Heart left ventricle (tissue), 16 donors: ENCODE measurements around the gene ARMC2. TPM values are rescaled to one million over a fixed set of nuclear protein-coding genes. Genes with fewer than 3 reads are reported as not detected.

Experiments used
- ATAC-seq, 4 donors: fragments of 200-7000 bp; cut with Tn5 transposase; one replicate each; pipeline ENCODE4 v1.9.1; 2020 to 2022; ENCODE audit warnings: moderate library complexity in 4 of 4, mild to moderate bottlenecking in 3 of 4, moderate number of reproducible peaks in 1 of 4
- DNase-seq, 5 donors: peaks; one replicate each; pipeline ENCODE4 v3.0.0-alpha.2; 2020
- H3K27ac ChIP-seq, 12 donors: fragments of 200-600 bp; sonication (generic) in 4 of 12; one replicate each; pipeline versions ENCODE4 v1.5.0 to v1.8.0; 2016 to 2022; ENCODE audit warnings: mild to moderate bottlenecking in 2 of 12
- H3K27me3 ChIP-seq, 9 donors: fragments of 200-600 bp; sonication (generic) in 2 of 9; one replicate each; pipeline versions ENCODE4 v1.5.1 to v1.8.0; 2016 to 2022; ENCODE audit warnings: mild to moderate bottlenecking in 3 of 9
- H3K36me3 ChIP-seq, 9 donors: fragments of 200-600 bp; sonication (generic) in 2 of 9; one replicate each; pipeline versions ENCODE4 v1.5.0 to v1.8.0; 2018 to 2022; ENCODE audit warnings: mild to moderate bottlenecking in 2 of 9
- H3K4me1 ChIP-seq, 12 donors: fragments of 200-600 bp; sonication (generic) in 4 of 12; one replicate each; pipeline versions ENCODE4 v1.5.0 to v1.8.0; 2016 to 2022; ENCODE audit warnings: mild to moderate bottlenecking in 3 of 12
- H3K4me3 ChIP-seq, 12 donors: fragments of 200-600 bp; sonication (generic) in 4 of 12; one replicate each; pipeline versions ENCODE4 v1.5.0 to v1.8.0; 2017 to 2022; ENCODE audit warnings: mild to moderate bottlenecking in 9 of 12, moderate library complexity in 4 of 12
- H3K9me3 ChIP-seq, 12 donors: fragments of 200-600 bp; sonication (generic) in 4 of 12; one replicate each; pipeline versions ENCODE4 v1.5.0 to v1.8.0; 2016 to 2022; ENCODE audit warnings: mild to moderate bottlenecking in 1 of 12
- CTCF ChIP-seq, 12 donors: fragments of 200-600 bp; sonication (generic) in 4 of 12; IDR thresholded peaks; one replicate each; pipeline versions ENCODE4 v1.5.0 to v1.8.0; 2018 to 2022; ENCODE audit warnings: antibody characterized with exemption in 12 of 12, mild to moderate bottlenecking in 5 of 12
- POLR2A ChIP-seq, 2 donors: fragments of 450-650 bp; IDR thresholded peaks; one replicate each; pipeline ENCODE4 v1.6.1; 2017; ENCODE audit warnings: antibody characterized with exemption in 2 of 2, mild to moderate bottlenecking in 2 of 2, moderate library complexity in 2 of 2
- WGBS, 4 donors: extraction: QIAGEN DNeasy Blood & Tissue Kit in 2 of 4; methylation state at CpG; one replicate each; pipeline versions ENCODE4 v1.1.5 to v1.1.7; 2013 to 2018; 5-methylcytosine and 5-hydroxymethylcytosine counted together
- intact Hi-C, 10 donors: fragments of 100-400 bp; cut with DNase I; formaldehyde crosslinking; loops; one replicate each; pipeline versions ENCODE4 v1.11.1 to v1.14.2; 2022
- polyA plus RNA-seq, 2 donors: library from polyadenylated mRNA; stranded (reverse); fragments of 200-250 nt; gene quantifications; one replicate each; pipeline ENCODE4 v1.2.3, GENCODE V29; 2013
- total RNA-seq, 9 donors: library from RNA; depleted of rRNA in 2 of 9; stranded (reverse); fragments of >200 nt in 2 of 9; fragmentation: NEBNext Ultra II Directional in 3 of 9; extraction: Animal tissue kit (Norgen Biotek cat#: 25700) in 3 of 9; gene quantifications; one replicate each; pipeline versions ENCODE4 v1.1.0 to v1.2.4, GENCODE V29; 2016 to 2023
- donor health status: ischemic (EF 13 %, LVEDD 7.1; RV severe dilation, severe dysfunction).
- donor health status: healthy with polysubstance abuse.
- donor health status: DM: no; HTN: yes; CAD: no.
- donor health status: DM: no; HTN: no; CAD: no.
- donor health status: ischemic (EF 25% LVEDD 6.9; RV normal size, moderate dysfunction).
- donor health status: ischemic (EF 25% LVEDD 5.7; RV mildly dilated, moderate dysfunction).
- donor health status: healthy.
- donor health status: DM: yes; HTN: yes; CAD: no.
- donor health status: ischemic (EF 35%, LVEDD 5.7; RV mildly dilated, moderate dysfunction).
- donor health status: nonischemic (EF 11% LVEDD 7.7; RV severe dilation, severe dysfunction).
- donor health status: DM: yes; HTN: yes; CAD: no.
- donor health status: PGD.
- donor health status: ischemic (EF 29% LVEDD 5.4; RV normal size, mild dysfunction).
- donor health status: nonischemic (EF 23%, LVEDD 6.1; RV moderate dilation, normal function).

Gene ARMC2
- total and polyA plus RNA-seq, 11 donors: 3.1 to 18.0 (median 9.2) TPM

- intact Hi-C loops: loop anchor here in 1 of 10 donors (5.0 kb wide), 1 partner anchor 98 kb away; no protein-coding TSS in a partner anchor
- peaks cover 0 to 41% (median 7%) of the 10 kb centered on the region in 12 donors for H3K4me1 ChIP-seq
- no peak for ATAC-seq
- no peaks in the 10 kb centered on the region for H3K27me3 ChIP-seq
- no peak overlapping the region for H3K4me3 ChIP-seq
- DNase-seq: no peak
- peaks cover 0 to 100% (median 99%) of the 10 kb centered on the region in 9 donors for H3K36me3 ChIP-seq
- no peak overlapping the region for H3K27ac ChIP-seq
- no peaks in the 10 kb centered on the region for H3K9me3 ChIP-seq
- TF ChIP-seq CTCF (IDR thresholded peaks at IDR 0.05) (no peak), POLR2A (IDR thresholded peaks at IDR 0.05) (no peak)
Measured at GRCh38 chr6:108995296-108995695, 147.1 kb downstream of the ARMC2 start.

GRCh38 chr6:108996208-108996607, 148.0 kb downstream of the ARMC2 start:
- 96 to 100% (median 97%) methylated on average over 1 of the region's 1 CpG for WGBS, 4 donors
- TF ChIP-seq CTCF (IDR thresholded peaks at IDR 0.05): no peak
- TF ChIP-seq POLR2A (IDR thresholded peaks at IDR 0.05): no peak
- intact Hi-C loops: loop anchor here in 1 of 10 donors (5.0 kb wide), 1 partner anchor 99 kb away; no protein-coding TSS in a partner anchor
- peak overlapping the region in 1 of 12 donors; percentile 28 for H3K27ac ChIP-seq
- peaks cover 0 to 100% (median 98%) of the 10 kb centered on the region in 9 donors for H3K36me3 ChIP-seq
- no peaks in the 10 kb centered on the region for H3K9me3 ChIP-seq
- DNase-seq (no peak), ATAC-seq (no peak)
- H3K4me1 ChIP-seq: peaks cover 0 to 46% (median 12%) of the 10 kb centered on the region in 12 donors
- H3K4me3 ChIP-seq: no peak overlapping the region
- H3K27me3 ChIP-seq: no peaks in the 10 kb centered on the region

- TF ChIP-seq POLR2A (IDR thresholded peaks at IDR 0.05) (no peak), CTCF (IDR thresholded peaks at IDR 0.05) (no peak)
- ATAC-seq (peak in 2 of 4 donors; percentile 42 to 43), DNase-seq (no peak)
- intact Hi-C loops: loop anchor here in 1 of 10 donors (5.0 kb wide), 1 partner anchor 101 kb away; no protein-coding TSS in a partner anchor
- 47 to 64% (median 62%) methylated on average over 3 of the region's 3 CpGs for WGBS, 4 donors
- H3K4me1 ChIP-seq: peaks cover 2 to 69% (median 33%) of the 10 kb centered on the region in 12 donors
- peak overlapping the region in 4 of 12 donors; percentile 4 to 21 (median 12) for H3K27ac ChIP-seq
- H3K4me3 ChIP-seq: no peak overlapping the region
- H3K9me3 ChIP-seq: no peaks in the 10 kb centered on the region
- no peaks in the 10 kb centered on the region for H3K27me3 ChIP-seq
- H3K36me3 ChIP-seq: peaks cover 0 to 80% (median 76%) of the 10 kb centered on the region in 9 donors
Measured at GRCh38 chr6:108998485-108998884, 150.3 kb downstream of the ARMC2 start.

GRCh38 chr6:108999428-108999827, 151.2 kb downstream of the ARMC2 start:
- Histone ChIP-seq H3K9me3 (no peaks in the 10 kb centered on the region), H3K4me3 (no peak overlapping the region), H3K27ac (peak overlapping the region in 4 of 12 donors; percentile 6 to 46 (median 32)), H3K27me3 (no peaks in the 10 kb centered on the region), H3K4me1 (peaks cover 5 to 76% (median 41%) of the 10 kb centered on the region in 12 donors), H3K36me3 (peaks cover 0 to 71% (median 67%) of the 10 kb centered on the region in 9 donors)
- intact Hi-C loops: loop anchor here in 1 of 10 donors (5.0 kb wide), 1 partner anchor 102 kb away; no protein-coding TSS in a partner anchor
- no peak for TF ChIP-seq CTCF (IDR thresholded peaks at IDR 0.05)
- WGBS, 4 donors: 68 to 72% (median 71%) methylated on average over 5 of the region's 5 CpGs
- peak in 3 of 4 donors; percentile 30 to 51 (median 35) for ATAC-seq
- no peak for DNase-seq
